Ascending aorta (tissue), 2 donors: ENCODE measurements around the gene ADTRP. TPM values are rescaled to one million over a fixed set of nuclear protein-coding genes. Genes with fewer than 3 reads are reported as not detected.
A peak's percentile ranks its signal among the peaks of the same experiment; 100 is the strongest.

Source experiments
- DNase-seq, 2 donors: peaks; one replicate each; pipeline ENCODE4 v3.0.0-alpha.2; 2019; ENCODE audit warnings: low spot score in 2 of 2
- H3K27ac ChIP-seq, 2 donors: fragments of 200-600 bp; sonication (generic); one replicate each; pipeline ENCODE4 v1.5.1; 2016 to 2017; ENCODE audit warnings: mild to moderate bottlenecking in 1 of 2
- H3K27me3 ChIP-seq: fragments of 200-600 bp; sonication (generic); one replicate; pipeline ENCODE4 v1.5.1; 2017
- H3K36me3 ChIP-seq, 2 donors: fragments of 200-600 bp; sonication (generic); one replicate each; pipeline ENCODE4 v1.5.1; 2016
- H3K4me1 ChIP-seq, 2 donors: fragments of 200-600 bp; sonication (generic); one replicate each; pipeline ENCODE4 v1.5.1; 2016 to 2017; ENCODE audit warnings: mild to moderate bottlenecking in 1 of 2
- H3K4me3 ChIP-seq, 2 donors: fragments of 200-600 bp; sonication (generic); one replicate each; pipeline ENCODE4 v1.5.1; 2016 to 2017; ENCODE audit warnings: mild to moderate bottlenecking in 1 of 2
- H3K9me3 ChIP-seq, 2 donors: fragments of 200-600 bp; sonication (generic); one replicate each; pipeline ENCODE4 v1.5.1; 2016
- intact Hi-C: fragments of 100-400 bp; cut with DNase I; formaldehyde crosslinking; loops from one replicate; pipeline ENCODE4 v1.15.1; 2023
- total RNA-seq: library from RNA; depleted of rRNA; stranded (reverse); fragments of >200 nt; gene quantifications from one replicate; pipeline ENCODE4 v1.1.0, GENCODE V29; 2016
- TF ChIP-seq, protein P1 (sequence below), 3 experiments: fragments of 200-600 bp in 2 of 3; fragments of 450-650 bp in 1 of 3; sonication (generic) in 2 of 3; IDR thresholded peaks; one replicate each; pipeline ENCODE4 v1.5.1; 2016 to 2019; ENCODE audit warnings: antibody characterized with exemption in 3 of 3, mild to moderate bottlenecking in 1 of 3, moderate library complexity in 1 of 3

Gene ADTRP
- total RNA-seq, 1 donor from 2014 or later = not detected

DNA sequence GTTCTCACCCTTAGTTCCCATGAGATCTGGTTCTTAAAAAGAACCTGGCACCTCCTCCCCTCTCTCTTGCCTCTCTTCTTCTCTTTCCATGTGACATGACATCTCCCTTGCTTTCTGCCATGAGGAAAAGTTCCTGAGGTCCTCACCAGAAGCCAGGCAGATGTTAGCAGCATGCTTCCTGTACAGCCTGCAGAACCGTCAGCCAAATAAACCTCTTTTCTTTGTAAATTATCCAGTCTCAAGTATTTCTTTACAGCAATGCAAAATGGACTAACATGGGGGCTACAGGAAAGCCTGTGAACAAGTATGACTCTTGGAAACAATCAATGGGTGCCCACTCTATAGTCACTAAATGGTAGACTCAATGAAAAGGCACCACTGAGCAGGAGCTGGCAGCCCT is 34.5 kb downstream of the ADTRP start:
- intact Hi-C loops = no loop called here
- Histone ChIP-seq H3K27ac (peak overlapping the region; percentile 1 to 34), H3K36me3 (no peaks in the 10 kb centered on the region), H3K4me1 (peaks cover 0 to 11% of the 10 kb centered on the region in 2 donors), H3K9me3 (no peaks in the 10 kb centered on the region), H3K27me3 (no peaks in the 10 kb centered on the region), H3K4me3 (no peak overlapping the region)
- DNase-seq = no peak
- TF ChIP-seq, protein P1, sequence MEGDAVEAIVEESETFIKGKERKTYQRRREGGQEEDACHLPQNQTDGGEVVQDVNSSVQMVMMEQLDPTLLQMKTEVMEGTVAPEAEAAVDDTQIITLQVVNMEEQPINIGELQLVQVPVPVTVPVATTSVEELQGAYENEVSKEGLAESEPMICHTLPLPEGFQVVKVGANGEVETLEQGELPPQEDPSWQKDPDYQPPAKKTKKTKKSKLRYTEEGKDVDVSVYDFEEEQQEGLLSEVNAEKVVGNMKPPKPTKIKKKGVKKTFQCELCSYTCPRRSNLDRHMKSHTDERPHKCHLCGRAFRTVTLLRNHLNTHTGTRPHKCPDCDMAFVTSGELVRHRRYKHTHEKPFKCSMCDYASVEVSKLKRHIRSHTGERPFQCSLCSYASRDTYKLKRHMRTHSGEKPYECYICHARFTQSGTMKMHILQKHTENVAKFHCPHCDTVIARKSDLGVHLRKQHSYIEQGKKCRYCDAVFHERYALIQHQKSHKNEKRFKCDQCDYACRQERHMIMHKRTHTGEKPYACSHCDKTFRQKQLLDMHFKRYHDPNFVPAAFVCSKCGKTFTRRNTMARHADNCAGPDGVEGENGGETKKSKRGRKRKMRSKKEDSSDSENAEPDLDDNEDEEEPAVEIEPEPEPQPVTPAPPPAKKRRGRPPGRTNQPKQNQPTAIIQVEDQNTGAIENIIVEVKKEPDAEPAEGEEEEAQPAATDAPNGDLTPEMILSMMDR (IDR thresholded peaks at IDR 0.05) = no peak

DNA sequence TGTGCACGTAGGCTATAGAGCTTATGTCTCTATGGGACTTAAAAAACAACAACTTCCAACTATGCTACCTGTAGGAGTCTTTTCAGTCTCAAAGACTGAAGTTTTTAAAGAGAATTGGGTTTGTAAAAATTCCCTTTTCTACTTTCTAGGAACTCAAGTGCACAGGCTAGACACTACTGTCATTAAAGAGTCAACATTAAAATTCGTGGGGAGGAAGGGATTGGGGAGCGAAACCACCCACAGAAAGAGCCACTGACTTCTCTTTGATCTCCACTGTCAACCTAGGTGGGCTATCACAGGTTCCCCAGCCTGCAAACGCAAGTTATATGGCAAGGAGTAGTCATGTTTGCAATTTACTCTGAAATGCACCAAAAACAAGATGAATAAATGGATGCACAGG is 37.7 kb downstream of the ADTRP start:
- TF ChIP-seq, protein P1 (IDR thresholded peaks at IDR 0.05) = no peak
- no peaks in the 10 kb centered on the region for H3K27me3 ChIP-seq
- intact Hi-C loops = no loop called here

DNA sequence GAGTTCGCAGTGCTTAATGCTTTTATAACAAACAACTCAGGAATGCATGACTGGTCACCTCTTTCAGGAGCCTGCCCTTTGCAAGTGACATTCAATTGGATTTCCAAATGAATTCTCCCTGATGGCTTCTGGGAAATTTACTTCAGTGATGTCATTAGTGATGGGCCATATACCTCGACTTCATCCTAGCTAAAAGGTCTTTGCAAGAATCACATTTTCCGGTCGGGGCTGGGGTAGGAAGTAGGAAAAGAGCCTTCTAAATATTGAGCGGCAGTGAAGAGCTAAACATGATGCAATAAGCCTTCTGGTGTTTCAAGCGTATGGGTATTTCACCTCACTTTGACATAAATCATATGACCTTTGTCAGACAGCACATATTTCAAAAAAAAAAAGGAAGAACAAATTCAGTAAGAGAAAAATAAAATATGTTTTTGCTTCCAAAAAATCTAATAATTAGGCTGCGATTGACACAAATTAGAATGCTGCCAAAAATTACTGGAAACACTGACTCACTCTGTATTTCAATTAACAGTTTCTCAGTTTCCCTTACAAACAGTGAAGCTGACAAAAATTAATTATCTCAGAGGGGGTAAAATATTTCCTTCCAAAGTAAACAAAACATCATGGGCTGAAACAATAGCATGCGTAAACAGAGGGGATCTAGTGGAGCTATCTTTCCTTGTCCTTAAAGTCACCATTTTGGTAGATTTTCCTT is 39.8 kb downstream of the ADTRP start:
- TF ChIP-seq, protein P1 (IDR thresholded peaks at IDR 0.05) = no peak
- Histone ChIP-seq H3K36me3 (no peaks in the 10 kb centered on the region), H3K9me3 (no peaks in the 10 kb centered on the region), H3K27me3 (no peaks in the 10 kb centered on the region), H3K4me3 (no peak overlapping the region), H3K27ac (no peak overlapping the region), H3K4me1 (peaks cover 0 to 4% of the 10 kb centered on the region in 2 donors)
- DNase-seq = no peak
- intact Hi-C loops = no loop called here

More for the DNA sequence above, 37.7 kb downstream of the ADTRP start:
- Histone ChIP-seq H3K9me3 (no peaks in the 10 kb centered on the region), H3K4me3 (no peak overlapping the region), H3K36me3 (no peaks in the 10 kb centered on the region), H3K27ac (no peak overlapping the region), H3K4me1 (peaks cover 0 to 8% of the 10 kb centered on the region in 2 donors)
- no peak for DNase-seq

DNA sequence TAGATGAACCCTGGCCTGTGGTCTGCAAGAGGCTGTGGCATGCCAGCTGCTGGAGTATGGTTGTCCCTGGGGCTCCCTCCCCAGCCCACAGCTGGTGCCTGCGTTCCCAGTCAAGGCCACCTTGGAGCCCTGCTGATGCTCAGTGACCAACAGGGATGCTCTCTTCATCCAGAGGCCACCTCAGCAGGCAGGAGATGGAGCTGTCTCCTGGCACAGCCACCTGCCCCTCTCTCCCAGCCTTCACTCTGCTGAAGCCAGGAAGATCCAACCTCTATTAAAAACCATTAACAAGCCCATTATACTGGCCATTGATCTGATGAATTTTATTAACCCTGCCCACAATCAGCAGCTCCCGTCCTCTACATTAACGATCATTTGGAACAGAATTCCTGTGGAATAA is 40.4 kb downstream of the ADTRP start:
- no peak for DNase-seq
- no peaks in the 10 kb centered on the region for H3K36me3 ChIP-seq
- H3K27ac ChIP-seq = no peak overlapping the region
- H3K4me3 ChIP-seq = no peak overlapping the region
- H3K27me3 ChIP-seq = no peaks in the 10 kb centered on the region
- H3K9me3 ChIP-seq = no peaks in the 10 kb centered on the region
- intact Hi-C loops = no loop called here
- TF ChIP-seq, protein P1 (IDR thresholded peaks at IDR 0.05) = no peak
- peaks cover 0 to 4% of the 10 kb centered on the region in 2 donors for H3K4me1 ChIP-seq

DNA sequence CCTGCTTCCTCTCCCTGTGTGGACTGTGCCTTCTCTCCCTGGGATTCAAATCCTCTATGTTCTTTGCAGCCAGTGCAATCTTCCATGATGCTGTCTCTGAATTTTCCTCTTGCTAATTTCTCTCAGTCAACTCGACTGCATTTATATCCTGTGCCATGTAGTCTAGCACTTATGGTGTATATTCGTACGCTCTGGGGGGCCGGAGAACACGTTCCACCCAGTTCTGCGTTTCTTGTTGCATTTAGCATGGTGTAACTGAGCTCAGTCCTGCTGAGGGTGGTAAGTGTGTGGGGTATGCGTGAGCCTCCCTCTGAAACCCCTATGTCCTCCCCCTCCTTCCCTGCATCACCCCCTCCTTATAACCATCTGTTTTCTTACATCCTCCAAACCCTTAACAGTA is 42.0 kb downstream of the ADTRP start:
- H3K36me3 ChIP-seq = no peaks in the 10 kb centered on the region
- DNase-seq = no peak
- no peaks in the 10 kb centered on the region for H3K9me3 ChIP-seq
- TF ChIP-seq, protein P1 (IDR thresholded peaks at IDR 0.05) = no peak
- intact Hi-C loops = no loop called here
- no peaks in the 10 kb centered on the region for H3K27me3 ChIP-seq
- H3K4me3 ChIP-seq = no peak overlapping the region
- peaks cover 0 to 10% of the 10 kb centered on the region in 2 donors for H3K4me1 ChIP-seq
- H3K27ac ChIP-seq = no peak overlapping the region
